LoVo (cell line): ENCODE results near the gene PTPRC.

ENCODE experiments used
- DNase-seq: peaks from one replicate; pipeline ENCODE4 v3.0.0-alpha.2; 2016; ENCODE audit warnings: low spot score

PTPRC gene

GRCh38 chr1:198761859-198762616, 123.2 kb downstream of the PTPRC start:
- no peak for DNase-seq

GRCh38 chr1:198763298-198763714, 124.5 kb downstream of the PTPRC start:
- DNase-seq: peak; percentile 60

- DNase-seq: no peak
Measured at GRCh38 chr1:198764748-198765147, 125.9 kb downstream of the PTPRC start.

- no peak for DNase-seq
Measured at GRCh38 chr1:198765416-198765815, 126.6 kb downstream of the PTPRC start.

- peak; percentile 1 for DNase-seq
Measured at GRCh38 chr1:198771563-198772153, 132.8 kb downstream of the PTPRC start.

- DNase-seq: no peak
Measured at GRCh38 chr1:198772626-198773025, 133.8 kb downstream of the PTPRC start.

- no peak for DNase-seq
Measured at GRCh38 chr1:198773030-198773429, 134.2 kb downstream of the PTPRC start.

GRCh38 chr1:198773523-198773922, 134.7 kb downstream of the PTPRC start:
- no peak for DNase-seq

GRCh38 chr1:198774421-198774820, 135.6 kb downstream of the PTPRC start:
- DNase-seq: no peak

GRCh38 chr1:198775606-198776005, 136.8 kb downstream of the PTPRC start:
- no peak for DNase-seq

- DNase-seq: peak; percentile 26
Measured at GRCh38 chr1:198776602-198777029, 137.8 kb downstream of the PTPRC start.

GRCh38 chr1:198778049-198778448, 139.2 kb downstream of the PTPRC start:
- no peak for DNase-seq

- DNase-seq: no peak
Measured at GRCh38 chr1:198780376-198780775, 141.5 kb downstream of the PTPRC start.

GRCh38 chr1:198788561-198789064, 149.8 kb downstream of the PTPRC start:
- no peak for DNase-seq

GRCh38 chr1:198793714-198794113, 154.9 kb downstream of the PTPRC start:
- DNase-seq: no peak

- DNase-seq: no peak
Measured at GRCh38 chr1:198794498-198794897, 155.7 kb downstream of the PTPRC start.

GRCh38 chr1:198797656-198798055, 158.8 kb downstream of the PTPRC start:
- DNase-seq: no peak

GRCh38 chr1:198798923-198799386, 160.1 kb downstream of the PTPRC start:
- DNase-seq: no peak

- DNase-seq: no peak
Measured at GRCh38 chr1:198805498-198806151, 166.8 kb downstream of the PTPRC start.

GRCh38 chr1:198806861-198807260, 168.0 kb downstream of the PTPRC start:
- no peak for DNase-seq
